Measurements from ENCODE around the gene GKAP1.
A peak's percentile ranks its signal among the peaks of the same experiment; 100 is the strongest.
"Not testable (repeated sequence)": the region's sequence is repeated elsewhere in the genome, so short reads cannot be mapped to it uniquely, and the experiment has no call there.

Gene GKAP1

GRCh38 chr9:83817356-83818278 is at the start of gene GKAP1:
Gene GKAP1, minus strand, starts transcription at chr9:83817769. Its CDS starts 11,252 bp downstream, at chr9:83806517.
- peak; percentile 90 for DNase-seq (ENCODE audit: low spot score)

- DNase-seq (ENCODE audit: low spot score) = not testable (repeated sequence)
Observed at GRCh38 chr9:83849895-83850294, 32.3 kb upstream of the GKAP1 start.

- DNase-seq (ENCODE audit: low spot score) = not testable (repeated sequence)
Observed at GRCh38 chr9:83837070-83837643, 19.6 kb upstream of the GKAP1 start.

- not testable (repeated sequence) for DNase-seq (ENCODE audit: low spot score)
Observed at GRCh38 chr9:83830426-83831071, 13.0 kb upstream of the GKAP1 start.

GRCh38 chr9:83824986-83825623 is 7.5 kb upstream of the GKAP1 start:
- not testable (repeated sequence) for DNase-seq (ENCODE audit: low spot score)

- DNase-seq (ENCODE audit: low spot score) = not testable (repeated sequence)
Observed at GRCh38 chr9:83817011-83817355, 586 bp downstream of the GKAP1 start.

- not testable (repeated sequence) for DNase-seq (ENCODE audit: low spot score)
Observed at GRCh38 chr9:83815120-83815519, 2.4 kb downstream of the GKAP1 start.

- DNase-seq (ENCODE audit: low spot score) = not testable (repeated sequence)
Observed at GRCh38 chr9:83809213-83809612, 8.4 kb downstream of the GKAP1 start.

- not testable (repeated sequence) for DNase-seq (ENCODE audit: low spot score)
Observed at GRCh38 chr9:83804454-83804853, 13.1 kb downstream of the GKAP1 start.

GRCh38 chr9:83803941-83804340 is 13.6 kb downstream of the GKAP1 start:
- DNase-seq (ENCODE audit: low spot score) = not testable (repeated sequence)

- no peak for DNase-seq (ENCODE audit: low spot score)
Observed at GRCh38 chr9:83800236-83801033, 17.1 kb downstream of the GKAP1 start.

GRCh38 chr9:83794051-83794450 is 23.5 kb downstream of the GKAP1 start:
- DNase-seq (ENCODE audit: low spot score) = no peak

- no peak for DNase-seq (ENCODE audit: low spot score)
Observed at GRCh38 chr9:83792746-83793145, 24.8 kb downstream of the GKAP1 start.

- no peak for DNase-seq (ENCODE audit: low spot score)
Observed at GRCh38 chr9:83778164-83778563, 39.4 kb downstream of the GKAP1 start.

- DNase-seq (ENCODE audit: low spot score) = no peak
Observed at GRCh38 chr9:83775932-83776331, 41.6 kb downstream of the GKAP1 start.

GRCh38 chr9:83772860-83773259 is 44.7 kb downstream of the GKAP1 start:
- no peak for DNase-seq (ENCODE audit: low spot score)

GRCh38 chr9:83765376-83765775 is 52.2 kb downstream of the GKAP1 start:
- no peak for DNase-seq (ENCODE audit: low spot score)

- no peak for DNase-seq (ENCODE audit: low spot score)
Observed at GRCh38 chr9:83754383-83754977, 63.1 kb downstream of the GKAP1 start.

- no peak for DNase-seq (ENCODE audit: low spot score)
Observed at GRCh38 chr9:83749706-83750105, 67.9 kb downstream of the GKAP1 start.

GRCh38 chr9:83744206-83744605 is 73.4 kb downstream of the GKAP1 start:
- DNase-seq (ENCODE audit: low spot score) = no peak

- DNase-seq (ENCODE audit: low spot score) = no peak
Observed at GRCh38 chr9:83733739-83734138, 83.8 kb downstream of the GKAP1 start.

All from ecto neural progenitor cell (in vitro differentiated cells).